Measurements from ENCODE around the gene PSMG2. TPM values are rescaled to one million over a fixed set of nuclear protein-coding genes. Genes with fewer than 3 reads are reported as not detected.
"Not testable (repeated sequence)": the region's sequence is repeated elsewhere in the genome, so short reads cannot be mapped to it uniquely, and the experiment has no call there.

Gene PSMG2
- total RNA-seq, 1 experiment from 2014 or later = 78.6 TPM

GRCh38 chr18:12754511-12754910, 51.7 kb downstream of the PSMG2 start:
- Mint-ChIP-seq H3K27me3 (ENCODE audit: unreplicated experiment) (peaks cover 11% of the 10 kb centered on the region), H3K36me3 (ENCODE audit: insufficient read depth, unreplicated experiment) (no peaks in the 10 kb centered on the region), H3K4me3 (ENCODE audit: low read depth, unreplicated experiment) (no peak overlapping the region), H3K27ac (ENCODE audit: unreplicated experiment) (no peak overlapping the region), H3K9me3 (ENCODE audit: low read depth, unreplicated experiment) (no peaks in the 10 kb centered on the region), H3K4me1 (ENCODE audit: low read depth, unreplicated experiment) (no peaks in the 10 kb centered on the region)
- DNase-seq = no peak
- CTCF ChIA-PET = no interaction called here
- intact Hi-C loops (cut with micrococcal nuclease; ENCODE audit: unreplicated experiment) = no loop called here
- no TSS peak for BruUV-seq (replicated peaks)
- TF ChIP-seq CTCF (IDR thresholded peaks at IDR 0.05; ENCODE audit: unreplicated experiment) = no peak

- DNase-seq; H3K27me3 Mint-ChIP-seq (ENCODE audit: unreplicated experiment); H3K36me3 Mint-ChIP-seq (ENCODE audit: insufficient read depth, unreplicated experiment); H3K4me3 Mint-ChIP-seq (ENCODE audit: low read depth, unreplicated experiment); H3K9me3 Mint-ChIP-seq (ENCODE audit: low read depth, unreplicated experiment); CTCF ChIA-PET; H3K4me1 Mint-ChIP-seq (ENCODE audit: low read depth, unreplicated experiment); intact Hi-C loops (cut with micrococcal nuclease; ENCODE audit: unreplicated experiment); BruUV-seq (replicated peaks); H3K27ac Mint-ChIP-seq (ENCODE audit: unreplicated experiment): not testable (repeated sequence)
Observed at GRCh38 chr18:12755606-12756005, 52.8 kb downstream of the PSMG2 start.

GRCh38 chr18:12756619-12757239, 53.9 kb downstream of the PSMG2 start:
- CTCF ChIA-PET; H3K36me3 Mint-ChIP-seq (ENCODE audit: insufficient read depth, unreplicated experiment); BruUV-seq (replicated peaks); H3K4me1 Mint-ChIP-seq (ENCODE audit: low read depth, unreplicated experiment); H3K27me3 Mint-ChIP-seq (ENCODE audit: unreplicated experiment); H3K9me3 Mint-ChIP-seq (ENCODE audit: low read depth, unreplicated experiment); DNase-seq; H3K27ac Mint-ChIP-seq (ENCODE audit: unreplicated experiment); intact Hi-C loops (cut with micrococcal nuclease; ENCODE audit: unreplicated experiment); H3K4me3 Mint-ChIP-seq (ENCODE audit: low read depth, unreplicated experiment): not testable (repeated sequence)

- H3K4me1 Mint-ChIP-seq (ENCODE audit: low read depth, unreplicated experiment); H3K9me3 Mint-ChIP-seq (ENCODE audit: low read depth, unreplicated experiment); H3K27me3 Mint-ChIP-seq (ENCODE audit: unreplicated experiment); BruUV-seq (replicated peaks); DNase-seq; H3K27ac Mint-ChIP-seq (ENCODE audit: unreplicated experiment); CTCF ChIA-PET; H3K36me3 Mint-ChIP-seq (ENCODE audit: insufficient read depth, unreplicated experiment); intact Hi-C loops (cut with micrococcal nuclease; ENCODE audit: unreplicated experiment); H3K4me3 Mint-ChIP-seq (ENCODE audit: low read depth, unreplicated experiment): not testable (repeated sequence)
Observed at GRCh38 chr18:12758566-12758965, 55.7 kb downstream of the PSMG2 start.

GRCh38 chr18:12765126-12765525, 62.3 kb downstream of the PSMG2 start:
- DNase-seq = no peak
- H3K4me1 Mint-ChIP-seq (ENCODE audit: low read depth, unreplicated experiment) = no peaks in the 10 kb centered on the region
- H3K36me3 Mint-ChIP-seq (ENCODE audit: insufficient read depth, unreplicated experiment) = no peaks in the 10 kb centered on the region
- H3K9me3 Mint-ChIP-seq (ENCODE audit: low read depth, unreplicated experiment) = no peaks in the 10 kb centered on the region
- no TSS peak for BruUV-seq (replicated peaks)
- H3K27ac Mint-ChIP-seq (ENCODE audit: unreplicated experiment) = no peak overlapping the region
- intact Hi-C loops (cut with micrococcal nuclease; ENCODE audit: unreplicated experiment) = no loop called here
- CTCF ChIA-PET = no interaction called here
- TF ChIP-seq CTCF (IDR thresholded peaks at IDR 0.05; ENCODE audit: unreplicated experiment) = no peak
- H3K27me3 Mint-ChIP-seq (ENCODE audit: unreplicated experiment) = no peaks in the 10 kb centered on the region
- no peak overlapping the region for H3K4me3 Mint-ChIP-seq (ENCODE audit: low read depth, unreplicated experiment)

- intact Hi-C loops (cut with micrococcal nuclease; ENCODE audit: unreplicated experiment) = no loop called here
Observed at GRCh38 chr18:12765586-12765985, 62.7 kb downstream of the PSMG2 start.

More at GRCh38 chr18:12765586-12765985, 62.7 kb downstream of the PSMG2 start:
- no peak overlapping the region for H3K27ac Mint-ChIP-seq (ENCODE audit: unreplicated experiment)
- DNase-seq = no peak
- no TSS peak for BruUV-seq (replicated peaks)
- no peaks in the 10 kb centered on the region for H3K36me3 Mint-ChIP-seq (ENCODE audit: insufficient read depth, unreplicated experiment)
- CTCF ChIA-PET = no interaction called here
- TF ChIP-seq CTCF (IDR thresholded peaks at IDR 0.05; ENCODE audit: unreplicated experiment) = no peak
- no peaks in the 10 kb centered on the region for H3K9me3 Mint-ChIP-seq (ENCODE audit: low read depth, unreplicated experiment)
- H3K27me3 Mint-ChIP-seq (ENCODE audit: unreplicated experiment) = no peaks in the 10 kb centered on the region
- no peak overlapping the region for H3K4me3 Mint-ChIP-seq (ENCODE audit: low read depth, unreplicated experiment)
- no peaks in the 10 kb centered on the region for H3K4me1 Mint-ChIP-seq (ENCODE audit: low read depth, unreplicated experiment)
